Liver (tissue), 3 donors: ENCODE measurements around the gene PCDHGA9.

Experiments
- ATF3 ChIP-seq: IDR thresholded peaks from 2 replicates; pipeline ENCODE4 v1.6.1; 2016; ENCODE audit warnings: antibody characterized with exemption
- CTCF ChIP-seq: fragments of 150-350 bp; IDR thresholded peaks from 2 replicates; pipeline ENCODE4 v1.5.1; 2017; ENCODE audit warnings: improper control_type of control experiment, low read depth, low read length; ENCODE audit not compliant: missing input control
- JUND ChIP-seq, 2 donors: IDR thresholded peaks; 2 replicates each; pipeline ENCODE4 v1.6.1; 2016; ENCODE audit warnings: antibody characterized with exemption in 2 of 2
- MAX ChIP-seq: IDR thresholded peaks from 2 replicates; pipeline ENCODE4 v1.6.1; 2016; ENCODE audit warnings: antibody characterized with exemption
- REST ChIP-seq: IDR thresholded peaks from 2 replicates; pipeline ENCODE4 v1.6.1; 2016; ENCODE audit warnings: antibody characterized with exemption, mild to moderate bottlenecking
- SP1 ChIP-seq: IDR thresholded peaks from 2 replicates; pipeline ENCODE4 v1.6.1; 2018; ENCODE audit warnings: antibody characterized with exemption, mild to moderate bottlenecking
- YY1 ChIP-seq: IDR thresholded peaks from 2 replicates; pipeline ENCODE4 v1.6.1; 2016; ENCODE audit warnings: antibody characterized with exemption, mild to moderate bottlenecking
- ZBTB33 ChIP-seq: IDR thresholded peaks from 2 replicates; pipeline ENCODE4 v1.6.1; 2016; ENCODE audit warnings: antibody characterized with exemption
- donor health status: healthy.
- donor health status: healthy.

GRCh38 chr5:141382469-141383294 lies 19.9 kb upstream of the PCDHGA9 start, which contains the start of gene PCDHGA7:
- TF ChIP-seq CTCF (no peak), ATF3 (no peak), REST (no peak), YY1 (no peak), SP1 (no peak), JUND (IDR thresholded peaks at IDR 0.05) (no peak), ZBTB33 (no peak), MAX (no peak)
